ENCODE measurements around the gene RLN3.

DNA sequence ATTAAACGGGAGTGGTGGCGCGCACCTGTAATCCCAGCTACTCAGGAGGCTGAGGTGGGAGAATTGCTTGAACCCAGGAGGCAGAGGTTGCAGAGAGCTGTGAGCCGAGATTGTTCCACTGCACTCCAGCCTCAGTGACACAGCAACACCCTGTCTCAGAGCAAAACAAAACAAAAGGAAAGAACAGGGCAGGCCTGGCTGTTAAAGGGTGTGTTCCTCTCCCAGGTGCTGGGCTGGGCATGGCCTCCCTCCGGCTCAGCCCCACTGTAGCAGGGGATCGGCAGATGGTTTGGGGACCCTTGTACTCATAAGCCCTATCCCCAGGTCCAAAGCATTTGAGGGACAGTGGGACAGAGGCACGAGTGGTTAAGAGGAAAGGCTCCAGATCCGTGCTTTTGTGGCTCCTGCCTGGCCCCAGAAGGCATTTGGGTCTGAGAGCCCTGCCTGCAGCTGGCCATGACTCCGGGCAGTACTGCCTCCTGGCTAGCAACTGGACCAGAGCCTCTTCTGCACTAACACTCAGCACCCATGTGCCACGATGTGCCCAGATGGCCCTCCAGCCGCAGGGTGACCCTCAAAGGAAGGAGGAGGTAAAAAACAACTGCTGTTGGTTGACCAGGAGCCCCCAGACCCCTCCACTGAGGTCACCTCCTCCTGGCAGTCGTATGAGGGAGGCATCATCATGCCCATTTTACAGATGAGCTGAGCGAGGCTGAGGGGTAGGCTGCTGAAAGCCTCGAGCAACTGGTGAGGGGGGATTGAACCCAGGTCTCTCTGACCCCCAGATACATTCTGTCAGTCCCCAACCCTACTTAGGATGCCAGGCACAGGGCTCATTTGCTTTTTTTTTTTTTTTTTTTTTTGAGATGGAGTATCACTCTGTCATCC, 31.8 kb upstream of the RLN3 start:
- TF ChIP-seq SUZ12 (IDR thresholded peaks at IDR 0.05; ENCODE audit: extremely low read depth, insufficient read depth, insufficient read length), result no peak
- no peak for TF ChIP-seq ZNF274 (IDR thresholded peaks at IDR 0.05; ENCODE audit: low read depth, low read length)
- TF ChIP-seq YY1 (IDR thresholded peaks at IDR 0.05; ENCODE audit: insufficient read depth, insufficient read length), result no peak
